Caki2 (cell line): ENCODE measurements around the gene RUSC1. TPM values are rescaled to one million over a fixed set of nuclear protein-coding genes. Genes with fewer than 3 reads are reported as not detected.

ENCODE experiments used
- DNase-seq: peaks from one replicate; pipeline ENCODE4 v3.0.0-alpha.2; 2015; ENCODE audit warnings: low read depth
- in situ Hi-C: cut with HindIII; loops from 2 replicates; pipeline ENCODE4 v1.10.0; 2016; ENCODE audit warnings: low sequenced_read_pairs, low pct_unique_long_range_greater_than_20kb, mixed read lengths
- total RNA-seq: library from RNA; depleted of rRNA; stranded (reverse); fragments of >200 nt; shearing (Covaris generic); gene quantifications from 2 replicates; pipeline ENCODE4 v1.2.3, GENCODE V29; 2014; ENCODE audit warnings: low replicate concordance

The RUSC1 gene
- total RNA-seq, 1 experiment from 2014 or later = 24.3 TPM

DNA sequence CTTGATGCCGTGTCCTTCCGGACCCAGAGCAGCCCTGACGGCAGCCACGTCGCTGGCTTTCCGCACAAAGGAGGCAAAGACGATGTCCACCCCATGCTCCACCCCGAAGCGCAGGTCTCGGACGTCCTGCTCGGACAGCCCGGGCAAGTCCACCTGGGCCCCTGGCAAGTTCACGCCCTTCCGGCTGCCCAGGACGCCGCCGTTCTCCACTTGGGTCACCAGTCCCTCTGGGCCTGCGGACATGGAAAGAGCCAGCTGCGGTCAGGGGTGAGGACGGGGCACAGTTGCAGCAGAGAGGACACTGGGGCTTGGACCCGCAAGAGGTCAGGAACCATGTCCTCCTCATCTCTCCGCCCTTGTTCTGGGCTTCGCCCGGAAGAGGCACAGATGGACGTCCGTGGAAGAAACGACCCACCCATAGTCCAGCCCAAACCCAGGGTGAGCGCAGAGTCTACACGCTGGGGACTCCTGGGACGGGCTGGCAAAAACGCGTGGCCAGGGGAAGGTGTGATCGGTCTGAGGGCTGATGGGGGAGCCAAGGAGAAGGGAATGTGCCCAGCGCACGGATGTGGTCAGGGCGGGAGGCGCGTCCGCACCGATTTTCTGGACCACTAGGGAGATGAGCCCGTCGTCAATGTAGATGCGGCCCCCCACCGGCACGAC lies 26.0 kb upstream of the RUSC1 start:
- in situ Hi-C loops = no loop called here
- DNase-seq = no peak

GRCh38 chr1:155295183-155295941 lies 25.3 kb upstream of the RUSC1 start:
- no peak for DNase-seq
- in situ Hi-C loops = no loop called here

DNA sequence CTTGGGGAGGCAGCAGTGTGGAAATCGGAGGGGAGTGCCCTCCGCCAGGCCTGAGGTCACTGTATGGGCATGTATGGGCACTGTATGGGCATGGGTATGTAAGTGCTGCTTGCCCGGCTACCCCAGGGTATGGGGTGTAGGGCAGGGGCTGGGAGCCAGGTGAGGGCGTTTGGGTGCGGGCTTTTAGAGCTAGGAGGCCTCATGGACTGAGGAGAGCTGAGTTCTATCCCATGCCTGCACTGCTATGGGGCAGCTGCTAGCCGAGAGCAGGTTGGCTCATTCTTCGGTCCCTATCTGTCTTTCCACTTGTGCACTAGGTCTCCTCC lies 24.8 kb upstream of the RUSC1 start:
- in situ Hi-C loops = no loop called here
- no peak for DNase-seq

DNA sequence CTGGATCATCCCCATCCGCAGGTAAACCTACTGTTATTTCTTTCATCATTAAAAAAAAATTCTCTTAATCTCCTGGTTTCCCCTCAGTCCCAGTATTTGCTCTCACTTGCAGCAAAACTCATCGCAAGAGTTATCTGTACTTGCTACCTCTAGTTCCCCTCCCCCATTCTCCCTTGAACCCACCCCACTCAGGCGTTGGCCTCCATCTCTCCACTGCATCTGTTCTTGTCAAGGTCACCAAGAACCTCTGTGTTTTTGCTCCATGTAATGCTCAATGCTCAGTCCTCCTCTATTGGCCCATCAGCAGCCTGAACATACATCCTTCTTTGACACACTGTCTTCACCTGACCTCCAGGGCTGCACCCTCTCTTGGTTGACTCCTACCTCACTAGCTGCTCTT lies 24.0 kb upstream of the RUSC1 start:
- DNase-seq = no peak
- in situ Hi-C loops = no loop called here

- in situ Hi-C loops = no loop called here
Measured at GRCh38 chr1:155297384-155297783, 23.3 kb upstream of the RUSC1 start.

GRCh38 chr1:155300024-155300423 lies 20.7 kb upstream of the RUSC1 start:
- in situ Hi-C loops = no loop called here

More at GRCh38 chr1:155297384-155297783, 23.3 kb upstream of the RUSC1 start:
- DNase-seq = no peak

DNA sequence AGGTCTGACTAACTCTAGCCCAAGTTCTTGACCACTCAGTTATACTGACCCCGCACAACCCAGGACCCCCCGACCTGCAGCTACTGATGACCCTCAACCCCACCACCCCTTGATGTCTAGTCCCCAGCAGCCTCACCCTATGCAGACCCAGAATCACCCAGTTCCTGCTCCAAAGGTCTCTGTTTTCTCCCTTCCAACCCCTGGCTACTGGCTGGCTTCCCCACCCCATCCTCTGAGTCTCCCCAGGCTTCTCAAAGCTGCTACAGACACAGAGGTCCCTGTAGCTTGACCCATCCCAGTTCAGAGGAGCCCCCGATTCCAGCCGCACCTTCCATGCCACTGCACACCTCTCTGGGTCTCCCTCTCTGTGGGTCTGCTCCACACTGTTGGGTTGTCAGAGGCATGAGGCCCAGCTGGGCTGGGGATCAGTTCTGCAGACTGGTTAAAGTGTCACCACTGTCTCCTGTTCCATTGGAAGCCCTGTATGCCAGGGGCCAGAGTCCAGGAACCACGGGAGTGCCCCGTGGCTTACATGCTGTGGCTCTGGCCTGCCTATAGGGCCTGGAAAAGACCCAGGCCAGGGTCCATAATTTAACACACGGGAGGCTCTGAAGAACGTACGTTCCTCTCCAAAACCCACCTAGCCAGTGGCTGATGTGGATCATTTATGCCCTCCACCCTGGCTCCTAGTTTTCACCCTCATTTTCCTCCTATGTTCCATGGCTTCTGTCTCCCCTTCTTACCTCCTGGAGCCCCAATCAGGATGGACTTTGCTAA lies 20.0 kb upstream of the RUSC1 start:
- no peak for DNase-seq
- in situ Hi-C loops = no loop called here

More at GRCh38 chr1:155300024-155300423, 20.7 kb upstream of the RUSC1 start:
- no peak for DNase-seq

GRCh38 chr1:155301342-155301841 lies 19.3 kb upstream of the RUSC1 start, which contains the start of gene PKLR:
Gene PKLR, minus strand, starts transcription at chr1:155301438. Its CDS starts 43 bp downstream, at chr1:155301395.
- in situ Hi-C loops = no loop called here
- no peak for DNase-seq

DNA sequence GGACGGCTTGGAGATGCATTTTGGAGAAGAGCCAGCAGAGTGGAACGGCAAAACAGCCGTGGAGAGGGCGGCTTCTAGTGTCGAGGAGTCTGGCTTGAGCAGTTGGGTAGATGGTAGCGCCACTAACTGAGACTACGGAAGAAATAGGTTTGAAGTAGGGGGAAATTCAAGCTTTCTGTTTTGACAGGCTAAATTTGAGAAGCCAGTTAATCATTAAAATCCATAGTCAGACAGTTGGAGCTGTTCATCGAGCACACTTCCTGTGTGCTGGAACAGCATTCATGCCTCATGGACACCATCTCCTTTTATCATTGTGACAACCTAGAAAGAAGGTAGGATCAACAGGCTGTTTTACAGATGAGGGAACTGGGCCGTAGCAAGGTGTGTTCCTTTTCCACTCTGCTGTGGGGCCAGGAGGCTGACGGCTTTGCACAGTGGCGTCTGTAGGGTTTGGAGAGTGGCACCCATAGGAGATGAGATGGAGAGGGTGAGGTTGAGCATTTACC lies 16.1 kb upstream of the RUSC1 start:
- peak; percentile 52 for DNase-seq
- in situ Hi-C loops = no loop called here

GRCh38 chr1:155305881-155306391 lies 14.8 kb upstream of the RUSC1 start:
- in situ Hi-C loops = no loop called here
- no peak for DNase-seq

- in situ Hi-C loops = no loop called here
- DNase-seq = peak; percentile 44
Measured at GRCh38 chr1:155307247-155307740, 13.4 kb upstream of the RUSC1 start.

DNA sequence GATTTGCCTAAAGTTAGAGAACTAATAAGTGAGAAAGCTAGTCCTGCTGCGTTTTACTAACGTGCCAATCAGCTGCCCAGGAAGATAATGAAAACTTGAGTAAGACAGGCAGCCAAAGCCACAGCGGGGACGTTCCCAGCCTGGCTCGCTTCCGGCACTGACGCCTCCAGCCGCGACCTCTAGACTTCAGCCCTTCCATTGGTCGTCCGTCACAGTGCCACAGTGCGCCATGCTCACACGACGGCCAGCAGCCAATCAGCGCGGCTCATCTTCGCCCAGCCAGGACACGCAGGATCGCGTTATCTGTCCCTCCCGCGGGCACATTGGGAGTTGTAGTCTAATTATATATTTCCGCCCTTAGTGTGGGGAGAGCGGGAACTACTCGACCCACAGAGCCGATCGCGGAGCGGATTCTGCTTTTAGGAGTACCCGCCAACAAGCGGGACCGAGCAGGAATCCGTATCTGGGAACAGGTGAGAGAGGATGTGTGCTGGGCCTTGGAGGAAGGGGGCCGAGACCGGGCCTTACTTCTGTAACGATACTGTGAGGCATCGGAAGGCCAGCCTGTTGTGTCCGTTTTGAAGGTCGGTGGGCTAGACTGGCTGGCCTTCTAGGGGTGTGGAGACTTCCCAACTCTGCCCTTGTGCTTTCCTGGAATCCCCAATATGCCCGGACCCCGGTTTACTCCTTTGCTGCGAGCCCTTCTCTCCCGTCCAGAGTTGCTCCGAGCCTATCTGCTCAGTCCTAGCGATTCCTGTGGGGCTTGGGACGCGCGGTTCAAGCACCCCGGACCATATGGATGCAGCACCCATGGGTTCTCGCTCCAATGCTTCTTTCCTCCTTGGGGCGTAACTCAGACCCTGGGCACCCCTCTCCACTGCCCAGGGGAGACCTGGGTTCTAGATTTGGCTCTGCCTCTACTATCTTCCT lies 11.9 kb upstream of the RUSC1 start, which contains the start of gene FDPS:
FDPS (plus strand) TSS at position 374 of the 930 bp plus-strand sequence. CDS start 924 bp downstream, outside the sequence.
- peak; percentile 99 for DNase-seq
- in situ Hi-C loops = no loop called here

DNA sequence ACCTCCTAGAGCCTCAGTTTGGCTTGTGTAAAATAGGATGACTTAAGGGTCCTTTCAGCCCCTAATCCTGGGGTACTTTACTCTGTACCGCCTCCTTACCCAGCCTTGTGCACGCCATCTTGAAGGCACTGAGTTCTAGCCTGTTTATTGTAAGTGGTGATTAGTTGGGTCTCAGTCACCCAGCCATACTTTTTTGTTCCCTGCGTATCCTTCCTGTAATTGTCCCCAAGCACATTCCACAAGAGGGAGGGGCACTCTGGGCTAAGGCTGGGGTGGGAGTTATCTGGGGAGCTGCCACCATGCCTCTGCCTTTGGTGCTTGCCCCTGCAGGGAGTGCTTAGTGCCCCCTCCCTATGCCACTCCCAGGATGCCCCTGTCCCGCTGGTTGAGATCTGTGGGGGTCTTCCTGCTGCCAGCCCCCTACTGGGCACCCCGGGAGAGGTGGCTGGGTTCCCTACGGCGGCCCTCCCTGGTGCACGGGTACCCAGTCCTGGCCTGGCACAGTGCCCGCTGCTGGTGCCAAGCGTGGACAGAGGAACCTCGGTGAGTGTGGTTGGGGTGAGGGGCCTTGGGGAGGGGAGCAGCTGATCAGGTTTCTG lies 11.2 kb upstream of the RUSC1 start:
- DNase-seq = no peak
- in situ Hi-C loops = no loop called here

GRCh38 chr1:155313261-155313660 lies 7.4 kb upstream of the RUSC1 start:
- in situ Hi-C loops = no loop called here
- no peak for DNase-seq

DNA sequence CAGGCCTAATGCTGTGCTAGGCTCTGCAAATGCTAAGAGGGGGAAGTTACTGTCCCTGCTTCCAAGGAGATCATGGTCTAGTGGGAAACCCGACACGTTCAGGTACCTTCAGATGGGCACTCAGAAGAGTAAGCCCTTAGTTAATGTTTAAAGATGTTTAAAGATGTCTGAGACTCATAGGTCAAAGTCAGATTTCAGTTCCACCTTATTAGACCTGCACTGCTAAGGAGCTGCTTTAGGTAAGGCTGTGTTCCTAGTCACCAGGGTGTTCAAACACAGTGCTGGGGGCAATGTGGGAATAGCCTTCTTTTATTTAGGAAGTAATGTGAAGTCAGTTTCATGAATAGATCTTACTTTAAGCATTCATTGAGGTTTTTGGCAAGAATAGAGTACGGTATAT lies 3.8 kb upstream of the RUSC1 start:
- no peak for DNase-seq
- in situ Hi-C loops = no loop called here

GRCh38 chr1:155318082-155318481 lies 2.6 kb upstream of the RUSC1 start:
- DNase-seq = no peak
- in situ Hi-C loops = no loop called here

DNA sequence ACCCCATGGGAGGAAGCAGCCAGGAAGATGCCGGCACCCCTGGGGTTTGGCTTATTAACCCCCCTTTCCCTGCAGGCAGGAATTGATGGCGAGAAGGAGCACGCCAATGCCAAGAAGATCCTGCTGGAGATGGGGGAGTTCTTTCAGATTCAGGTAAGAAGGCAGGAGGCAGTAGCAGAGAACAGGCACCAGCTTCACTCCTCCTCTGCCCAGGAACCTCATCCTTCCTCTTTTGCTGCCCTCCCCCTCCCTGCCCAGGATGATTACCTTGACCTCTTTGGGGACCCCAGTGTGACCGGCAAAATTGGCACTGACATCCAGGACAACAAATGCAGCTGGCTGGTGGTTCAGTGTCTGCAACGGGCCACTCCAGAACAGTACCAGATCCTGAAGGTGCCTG lies 1.2 kb upstream of the RUSC1 start:
- DNase-seq = no peak
- in situ Hi-C loops = no loop called here
